Daoy (cell line): ENCODE measurements around the gene DTNA. TPM values are rescaled to one million over a fixed set of nuclear protein-coding genes. Genes with fewer than 3 reads are reported as not detected.

Experiments
- DNase-seq: peaks from one replicate; pipeline ENCODE4 v3.0.0-alpha.2; 2015; ENCODE audit warnings: low read depth
- total RNA-seq: library from RNA; depleted of rRNA; stranded (reverse); fragments of >200 nt; shearing (Covaris generic); gene quantifications from 2 replicates; pipeline ENCODE4 v1.2.3, GENCODE V29; 2014

Gene DTNA
- total RNA-seq, 1 experiment from 2014 or later = 14.3 TPM

DNA sequence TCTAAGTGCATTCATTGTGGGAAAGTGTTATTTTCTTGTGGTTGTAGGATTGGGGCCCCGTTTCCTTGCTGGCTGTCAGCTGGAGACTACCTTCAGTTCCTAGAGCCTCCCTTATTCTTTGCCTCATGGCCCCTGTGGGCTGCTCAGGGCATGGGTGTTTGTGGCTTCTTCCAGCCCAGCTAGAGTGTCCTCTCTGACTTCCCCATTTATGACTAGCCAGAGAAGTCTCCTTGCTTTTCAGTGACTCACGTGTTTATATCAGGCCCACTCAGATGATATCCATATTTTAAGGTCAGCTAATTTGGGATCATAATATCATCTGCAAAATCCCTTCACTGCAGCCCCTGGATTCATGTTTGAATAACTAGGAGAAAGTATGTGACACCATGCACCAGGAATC is 62.8 kb downstream of the DTNA start:
- DNase-seq = peak; percentile 34

DNA sequence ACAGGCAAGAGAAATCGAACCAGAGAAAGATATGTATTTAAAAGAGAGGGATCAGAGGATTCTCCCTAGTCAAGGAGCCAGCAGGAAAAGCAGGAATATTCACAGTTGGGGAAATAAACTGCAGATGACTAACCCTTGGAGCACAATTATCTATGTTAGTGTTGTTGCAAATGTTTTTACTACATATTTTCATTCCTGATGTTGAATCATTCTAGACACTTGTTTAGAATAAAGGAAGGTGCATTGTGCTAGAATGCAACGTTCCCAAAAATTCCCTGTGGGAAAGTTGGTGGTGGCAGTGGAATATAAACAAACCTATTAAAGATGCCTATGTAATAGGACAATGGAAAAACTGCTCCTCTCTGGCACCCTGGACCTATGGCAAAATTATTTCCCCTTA is 63.3 kb downstream of the DTNA start:
- peak; percentile 9 for DNase-seq

DNA sequence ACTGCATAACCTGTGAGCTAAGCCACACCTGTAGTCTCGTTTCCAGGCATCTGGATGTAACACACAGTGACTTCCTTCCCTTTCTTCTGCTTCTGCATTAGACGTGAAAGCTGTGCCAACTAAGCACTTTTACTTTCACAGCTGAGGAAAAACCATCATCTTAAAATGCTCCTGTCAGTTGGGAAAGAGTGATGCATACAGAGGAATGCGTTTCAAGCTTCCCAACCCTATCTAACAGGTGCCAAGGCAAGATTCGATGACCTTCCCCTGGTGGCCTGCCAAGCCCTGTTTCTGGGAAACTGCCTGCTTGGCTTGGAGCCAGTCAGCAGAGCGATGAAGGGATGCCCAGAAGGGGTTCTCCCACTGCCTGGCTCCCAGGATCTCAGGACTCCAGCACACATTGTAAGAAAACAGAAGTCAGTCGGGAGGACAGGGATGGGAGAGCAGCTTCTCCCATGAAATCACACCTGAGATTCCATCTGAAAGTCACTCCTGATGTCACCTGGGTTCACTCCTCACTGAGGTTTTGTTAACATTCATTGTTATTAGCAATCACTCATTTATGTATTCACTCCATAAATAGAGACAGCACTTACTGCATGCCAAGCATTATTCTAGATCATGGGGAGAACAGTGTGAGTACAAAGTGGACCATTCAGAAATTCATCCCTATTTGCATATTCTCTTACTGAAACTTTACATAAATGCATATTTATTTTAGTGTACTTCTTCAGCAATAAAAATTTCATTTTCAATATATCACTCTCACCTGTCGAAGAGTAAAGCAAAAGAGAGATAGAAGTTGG is 64.1 kb downstream of the DTNA start:
- DNase-seq = peak; percentile 57

DNA sequence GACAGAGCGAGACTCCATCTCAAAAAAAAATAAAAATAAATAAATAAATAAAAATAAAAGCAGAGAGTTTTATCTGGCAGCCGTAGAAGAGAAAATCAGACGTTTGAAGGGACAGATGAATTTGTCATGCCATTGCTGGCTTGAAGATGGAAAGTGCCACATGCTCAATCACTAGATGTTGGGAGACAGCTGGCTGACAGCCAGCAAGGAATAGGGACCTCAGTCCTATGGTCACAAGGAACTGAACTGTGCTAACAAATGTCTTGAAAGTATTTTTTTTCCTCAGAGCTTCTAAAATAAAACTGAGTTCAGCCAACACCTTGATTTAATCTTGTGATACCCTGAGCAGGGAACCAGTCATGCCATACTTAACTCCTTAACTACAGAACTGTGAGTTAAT is 65.4 kb downstream of the DTNA start:
- DNase-seq = no peak

DNA sequence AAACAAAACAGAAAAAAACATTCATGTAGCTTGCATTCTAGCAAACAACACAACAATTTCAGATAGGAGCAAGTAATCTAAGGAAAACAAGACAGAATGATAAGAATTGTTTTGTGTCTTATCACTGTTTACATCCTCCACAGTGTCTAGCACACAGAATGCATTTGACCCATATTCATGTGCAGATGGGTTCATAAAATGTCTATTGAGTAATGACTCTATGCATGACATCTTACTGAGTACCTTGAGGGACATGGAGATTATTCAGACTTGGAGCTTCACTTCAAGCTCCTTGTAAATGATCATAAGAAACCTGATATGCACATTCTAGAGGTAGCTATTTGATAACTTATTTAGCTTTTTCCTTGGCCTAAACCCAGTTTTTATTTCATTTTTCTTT is 69.0 kb downstream of the DTNA start:
- no peak for DNase-seq

DNA sequence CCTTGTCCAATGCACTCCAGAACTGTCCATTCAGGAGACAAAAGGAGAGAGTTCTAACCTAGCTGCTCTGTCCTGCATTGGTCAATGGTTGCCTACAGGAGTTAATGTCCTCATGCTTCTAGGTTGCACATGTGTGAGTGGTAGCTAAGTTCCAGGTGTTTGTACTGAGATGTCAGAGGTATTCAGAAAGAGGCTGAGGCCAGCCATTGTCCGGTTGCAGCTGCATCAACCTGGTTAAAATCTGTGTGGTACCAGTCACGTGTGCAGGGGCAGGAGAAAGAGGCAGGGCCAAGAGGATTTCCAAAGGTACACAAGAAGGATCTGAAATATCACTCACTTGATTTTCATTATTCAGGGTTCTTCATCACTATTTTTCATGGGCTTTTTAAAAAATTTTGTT is 70.8 kb downstream of the DTNA start:
- DNase-seq = no peak

DNA sequence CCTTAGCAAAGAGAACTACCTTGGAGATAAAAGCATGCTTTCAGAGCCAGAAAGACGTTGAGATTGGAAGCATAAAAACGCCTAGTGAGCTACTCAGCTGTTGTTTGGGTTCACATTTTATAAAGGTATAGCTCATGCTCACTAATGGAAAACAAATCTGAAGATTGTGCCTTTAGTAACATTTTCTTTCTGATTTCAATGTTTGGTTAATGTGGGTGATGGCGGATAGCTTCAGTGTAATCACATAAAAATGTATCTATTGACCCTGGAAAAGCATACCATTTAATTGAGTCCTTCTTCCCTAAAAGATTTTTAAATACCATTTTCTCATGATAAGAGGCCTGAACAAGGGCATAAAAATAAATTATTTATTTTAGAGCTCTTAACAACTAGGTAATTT is 73.4 kb downstream of the DTNA start:
- no peak for DNase-seq

DNA sequence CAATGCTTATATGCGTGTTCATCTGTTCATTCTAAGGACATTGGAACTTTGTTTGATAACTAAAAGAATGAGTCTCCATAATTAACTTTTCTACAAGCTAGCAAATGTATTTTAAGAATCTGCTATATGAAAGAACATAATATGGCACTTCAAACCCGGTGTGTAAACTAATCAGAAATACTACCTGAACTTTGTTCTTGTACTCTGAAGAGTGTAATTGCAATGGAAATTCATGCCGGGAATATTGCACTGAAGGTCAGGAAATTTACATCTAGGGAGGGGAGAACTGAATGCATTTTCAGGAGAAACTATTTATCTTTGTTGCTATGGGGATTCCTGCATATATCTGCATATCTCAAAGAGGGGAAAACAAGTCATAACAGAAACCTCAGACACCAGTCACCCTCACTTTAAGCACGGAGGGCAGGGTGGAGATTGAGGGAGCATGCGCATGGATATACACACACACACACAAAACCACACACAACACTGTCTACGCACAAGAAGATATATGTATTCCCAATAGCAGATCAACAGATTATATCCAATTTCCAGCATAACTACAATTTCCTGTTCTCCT is 76.2 kb downstream of the DTNA start:
- no peak for DNase-seq

DNA sequence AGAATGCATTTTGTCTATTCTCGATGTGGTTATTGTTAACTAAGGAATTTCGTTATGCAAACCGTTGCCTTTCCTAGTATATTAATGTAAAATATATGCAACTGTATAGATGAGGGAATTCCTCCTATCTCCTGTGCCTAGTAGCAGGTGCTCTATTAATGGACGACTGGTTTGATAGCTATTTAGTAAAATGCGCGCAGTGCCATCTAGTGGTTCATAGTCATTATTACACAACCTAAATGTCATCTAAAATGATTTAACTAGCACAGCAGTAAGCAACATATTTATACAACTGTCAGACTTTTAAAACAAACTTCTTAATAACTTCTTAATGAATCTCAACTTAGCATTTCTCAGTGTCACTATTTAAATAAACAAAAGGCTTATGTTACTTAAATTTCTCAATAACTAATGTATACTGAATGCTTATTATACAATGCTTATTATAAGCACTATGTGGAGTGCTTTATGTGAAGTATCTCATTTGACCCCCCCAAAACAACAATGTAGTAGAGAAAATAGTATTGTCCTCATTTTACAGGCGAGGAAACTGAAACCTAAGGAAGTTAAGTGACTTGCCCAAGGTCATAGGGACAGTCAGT is 77.9 kb downstream of the DTNA start:
- peak; percentile 45 for DNase-seq

DNA sequence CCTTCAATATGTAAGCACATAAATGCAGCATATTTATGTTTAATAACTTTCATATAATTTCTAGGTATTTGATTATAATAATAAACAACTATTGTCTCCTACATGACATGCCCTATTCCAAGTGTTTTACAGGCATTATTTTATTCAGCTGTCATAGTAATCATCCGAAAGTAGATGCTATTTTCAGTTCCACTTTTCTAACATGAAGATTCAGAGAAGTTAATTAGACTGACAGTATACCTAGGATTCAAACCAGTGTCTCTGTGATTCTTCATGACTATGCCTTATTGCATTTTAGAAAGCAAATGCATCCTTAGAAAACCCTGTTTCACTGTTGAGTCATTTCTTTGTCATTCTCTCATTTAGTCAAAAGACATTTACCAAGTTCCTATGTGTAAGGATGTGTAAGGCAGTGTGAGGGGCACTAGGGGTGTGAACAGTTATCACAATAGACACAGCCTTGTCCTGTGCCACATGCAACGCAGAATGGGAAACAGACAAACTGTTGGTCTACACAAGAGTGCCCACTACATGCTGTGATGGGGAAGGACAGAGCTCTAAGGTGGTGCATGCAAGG is 79.8 kb downstream of the DTNA start:
- no peak for DNase-seq

DNA sequence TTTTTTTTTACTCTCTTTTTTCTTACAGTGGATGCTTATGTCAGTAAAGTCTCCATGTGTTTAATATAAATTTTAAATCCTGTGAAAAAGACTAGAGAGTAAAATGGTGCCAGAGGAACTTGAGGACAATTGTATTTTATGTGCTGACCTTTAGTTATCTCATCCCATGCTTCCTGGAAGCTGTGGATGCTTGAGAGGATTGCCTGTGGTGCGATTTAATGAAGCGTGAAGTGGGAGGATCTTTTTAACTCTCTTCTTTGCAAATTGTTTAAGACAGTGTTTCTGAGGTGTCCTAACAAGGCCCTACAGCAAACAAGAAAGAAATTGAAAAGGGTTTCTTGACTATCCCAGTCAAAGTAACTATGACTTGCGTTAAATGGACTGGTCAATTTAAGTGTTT is 84.2 kb downstream of the DTNA start:
- no peak for DNase-seq

DNA sequence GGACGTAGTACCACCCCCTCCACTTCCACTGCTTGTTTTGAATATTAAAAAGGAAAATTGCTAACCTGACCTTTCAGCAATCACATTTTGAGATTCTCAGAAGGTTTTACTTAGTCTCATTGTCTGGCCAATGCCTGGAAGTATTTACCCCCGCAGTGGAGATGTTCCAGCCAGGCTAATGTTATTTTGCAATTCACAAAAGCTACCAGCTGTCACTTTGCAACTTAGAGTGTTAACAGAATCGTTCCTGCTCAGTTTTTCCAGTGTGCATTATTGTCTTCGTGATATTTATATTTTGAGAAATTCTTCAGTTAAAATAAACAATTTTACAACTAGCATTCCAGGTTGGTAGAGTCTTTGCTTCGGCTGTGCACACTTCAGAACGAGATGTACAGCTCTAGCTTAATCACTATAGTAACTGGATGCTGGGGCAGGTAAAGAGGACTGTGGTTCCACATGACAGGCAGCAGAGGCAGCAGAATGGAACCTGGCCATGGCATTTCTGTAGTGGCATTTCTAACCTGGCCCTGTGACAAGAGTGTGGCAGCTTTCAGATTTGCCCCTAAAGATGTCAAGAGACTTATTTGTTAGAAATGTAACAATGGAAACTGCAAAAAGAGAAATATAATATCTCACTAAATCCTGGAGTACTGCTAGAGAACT is 85.1 kb downstream of the DTNA start:
- DNase-seq = no peak

DNA sequence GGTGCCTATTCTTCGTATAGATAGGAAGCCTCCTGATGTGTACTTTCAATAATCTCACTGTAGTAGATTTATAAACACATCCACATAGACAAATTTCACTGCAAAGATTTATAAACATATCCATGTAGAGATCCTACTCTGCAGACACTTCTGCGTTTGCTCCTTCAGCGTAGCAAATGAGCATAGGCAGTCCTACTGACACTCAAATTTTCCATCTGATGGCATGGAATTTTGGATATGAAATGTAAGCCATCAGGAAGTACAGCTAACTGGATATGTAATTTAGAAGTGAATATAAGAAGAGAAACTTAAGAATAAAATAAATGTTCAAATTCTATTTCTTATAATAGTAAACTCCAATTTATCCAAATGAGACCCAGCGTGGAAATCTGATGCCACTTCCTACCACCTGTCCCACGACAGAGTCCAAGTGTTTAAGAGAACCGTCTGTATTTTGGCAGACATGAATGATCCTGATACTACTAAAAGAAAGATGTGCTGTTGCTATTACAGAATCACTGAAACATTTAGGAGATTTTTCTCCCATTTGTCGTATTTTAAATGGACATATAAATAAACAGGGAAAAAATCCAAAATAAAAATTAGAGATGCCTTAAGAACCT is 86.0 kb downstream of the DTNA start:
- no peak for DNase-seq

DNA sequence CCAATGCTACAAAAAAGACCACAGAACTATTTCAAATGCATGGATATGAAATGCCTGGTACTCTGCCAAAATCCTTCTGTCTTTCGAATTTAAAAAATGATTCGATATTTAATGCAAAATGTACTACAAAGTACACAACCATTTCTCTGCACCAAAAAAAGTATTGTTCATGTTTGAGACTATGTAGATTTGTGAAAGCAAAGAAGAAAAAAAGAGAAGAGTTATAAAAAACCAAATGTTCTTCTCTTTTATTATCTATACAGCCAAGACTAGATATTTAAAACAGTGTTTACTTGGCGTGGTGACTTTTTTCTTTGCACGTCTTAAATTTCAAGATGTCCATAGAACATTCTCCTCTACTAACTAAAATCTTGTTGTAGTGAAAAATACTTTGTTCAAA is 89.2 kb downstream of the DTNA start:
- DNase-seq = no peak

DNA sequence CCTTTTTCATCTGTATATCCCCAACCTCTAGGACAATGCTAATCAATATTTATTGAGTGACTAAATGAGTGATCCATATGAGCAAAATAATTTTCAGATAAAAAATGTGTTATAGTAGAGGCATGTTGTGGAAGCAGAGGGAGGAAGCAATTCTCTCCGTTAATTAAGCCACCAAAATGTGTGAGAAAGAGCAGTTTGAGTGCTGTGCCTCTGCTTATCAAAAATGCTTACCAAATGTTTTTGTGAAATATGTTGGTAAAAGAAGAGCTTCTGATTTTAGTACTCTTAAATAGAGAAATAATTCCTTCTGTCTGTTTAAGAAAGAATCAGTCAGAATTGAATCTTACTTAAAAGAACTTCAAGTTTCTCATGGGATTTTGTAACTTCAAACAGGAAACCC is 90.3 kb downstream of the DTNA start:
- no peak for DNase-seq

DNA sequence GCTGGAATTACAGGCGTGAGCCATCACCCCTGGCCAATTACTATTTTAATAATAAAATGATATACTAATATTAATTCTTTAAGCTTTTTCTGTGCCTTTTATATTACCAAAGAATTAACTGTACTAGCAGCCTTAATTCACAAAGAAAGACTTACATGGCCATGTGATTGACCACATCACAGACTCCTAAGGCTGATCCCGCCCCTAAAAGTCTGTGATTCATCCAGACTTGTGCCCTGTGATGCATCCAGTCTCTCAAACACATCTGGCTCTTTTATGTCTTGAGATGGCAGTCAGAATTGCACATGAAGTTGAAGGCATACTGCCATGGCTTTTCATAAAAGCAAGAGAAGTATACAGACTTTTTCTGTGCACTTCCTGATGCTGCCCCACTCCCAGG is 91.7 kb downstream of the DTNA start:
- DNase-seq = peak; percentile 56

DNA sequence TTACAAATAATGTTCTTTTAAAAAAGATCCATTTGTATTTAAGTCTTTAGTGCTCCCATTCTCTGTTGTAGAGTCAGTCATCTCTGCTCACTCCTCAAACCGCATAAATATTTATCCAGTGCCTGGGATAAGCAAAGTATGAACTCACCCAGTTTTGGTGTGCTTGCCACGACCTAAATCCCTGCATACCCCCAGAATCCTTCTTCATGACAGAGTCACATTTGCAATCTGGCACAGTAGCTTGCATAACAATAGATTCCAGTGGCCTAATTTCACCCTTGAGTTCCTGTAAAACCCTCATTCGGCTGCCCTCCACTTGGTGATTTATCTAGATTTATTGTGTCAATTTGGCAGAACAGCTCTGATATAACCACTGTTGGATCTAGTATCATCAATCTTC is 92.9 kb downstream of the DTNA start:
- DNase-seq = no peak

DNA sequence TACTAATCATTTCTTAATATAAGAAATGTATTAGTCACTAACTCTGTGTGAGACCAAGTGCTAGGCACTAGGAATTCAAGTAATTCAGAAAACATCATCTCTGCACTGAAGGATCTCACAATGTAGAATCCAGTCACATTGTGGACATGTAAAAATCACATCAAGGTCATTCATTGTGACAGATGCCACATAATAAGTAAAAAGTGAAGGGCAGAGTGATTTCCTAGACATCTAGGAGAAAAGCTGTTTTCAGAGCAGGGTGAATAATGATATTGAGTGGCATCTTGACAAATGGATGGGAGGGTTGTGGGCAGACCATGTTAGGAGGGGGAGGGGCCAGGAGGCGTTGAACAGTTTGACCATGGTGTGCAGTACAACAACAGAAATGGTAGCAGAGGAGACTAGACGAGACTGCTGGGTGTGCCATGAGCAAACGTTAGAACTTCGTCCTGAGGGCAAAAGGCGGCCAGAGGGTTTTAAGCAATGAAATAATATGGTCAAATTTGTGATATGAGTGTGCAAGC is 93.8 kb downstream of the DTNA start:
- DNase-seq = no peak

DNA sequence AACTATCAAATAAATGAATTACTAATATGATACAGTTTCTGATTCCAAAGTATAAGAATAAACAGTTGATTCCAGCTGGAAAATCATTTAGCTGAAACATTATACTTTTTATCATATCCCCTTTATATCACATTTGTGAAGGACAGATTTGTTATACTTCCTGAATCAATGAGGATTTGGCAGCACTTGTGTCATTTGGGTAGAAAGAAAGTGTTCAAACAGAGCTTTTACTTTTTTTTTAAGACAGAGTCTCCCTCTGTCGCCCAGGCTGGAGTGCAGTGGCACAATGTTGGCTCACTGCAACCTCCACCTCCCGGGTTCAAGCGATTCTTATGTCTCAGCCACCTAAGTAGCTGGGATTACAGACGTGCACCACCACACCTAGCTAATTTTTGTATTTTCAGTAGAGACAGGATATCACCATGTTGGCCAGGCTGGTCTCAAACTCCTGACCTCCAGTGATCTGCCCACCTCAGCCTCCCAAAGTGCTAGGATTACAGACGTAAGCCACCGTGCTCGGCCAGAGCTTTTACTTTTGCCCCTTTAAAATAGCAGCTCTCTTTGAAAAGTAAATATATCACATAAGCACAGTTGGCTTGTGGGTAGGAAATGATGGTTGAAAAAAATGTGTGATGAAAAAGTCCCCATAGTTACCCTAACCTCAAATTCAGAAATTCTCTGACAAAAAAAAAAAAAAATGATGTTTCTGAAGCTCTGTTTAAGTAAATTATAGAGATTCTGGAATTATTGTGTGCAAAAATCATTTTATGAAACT is 95.2 kb downstream of the DTNA start:
- no peak for DNase-seq

DNA sequence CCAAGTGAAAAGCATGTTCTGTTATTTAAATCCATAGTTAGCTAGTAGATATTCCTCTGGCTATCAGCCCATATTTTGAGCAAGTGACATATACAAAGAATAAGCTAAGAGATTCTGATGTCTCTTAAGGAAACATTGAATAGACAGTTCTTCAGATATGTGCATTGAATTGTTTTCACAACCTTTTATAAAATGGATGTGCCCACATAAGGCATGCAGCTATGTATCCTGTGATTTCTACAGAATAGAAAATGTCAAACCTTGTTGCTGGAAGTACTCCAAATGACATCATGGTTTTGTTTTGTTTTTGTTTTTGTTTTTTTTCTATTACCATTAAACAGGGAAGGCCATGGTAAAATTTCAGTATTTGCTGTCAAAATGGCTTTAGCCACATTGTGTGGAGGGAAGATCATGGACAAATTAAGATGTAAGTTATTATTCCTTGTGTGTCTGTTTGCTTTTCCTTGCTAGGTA is 95.8 kb downstream of the DTNA start:
- DNase-seq = no peak

DNA sequence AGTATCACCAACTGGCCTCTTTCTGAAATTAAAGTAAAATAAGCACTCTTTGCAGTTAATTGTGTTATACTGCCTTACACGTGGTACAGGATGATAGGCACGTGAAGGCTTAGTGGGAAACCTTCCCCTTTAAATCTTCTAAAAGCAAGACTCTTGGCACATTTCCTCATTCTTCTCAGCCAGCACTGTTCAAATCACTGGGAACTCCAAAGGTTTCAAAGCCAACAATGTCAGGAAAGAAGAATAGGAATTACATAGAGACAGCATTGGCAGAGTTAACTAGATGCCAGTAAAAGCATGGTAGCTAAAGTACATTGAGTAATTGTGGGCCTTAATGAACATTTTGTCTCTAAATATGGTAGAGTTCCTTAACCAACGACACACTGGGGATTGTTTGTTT is 96.4 kb downstream of the DTNA start:
- DNase-seq = no peak
